ENCODE results near the gene SORL1.

SORL1 gene

GRCh38 chr11:121426476-121427399 is 25.4 kb upstream of the SORL1 start:
- in situ Hi-C loops (cut with MboI; ENCODE audit: low sequenced_read_pairs): no loop called here

- in situ Hi-C loops (cut with MboI; ENCODE audit: low sequenced_read_pairs): no loop called here
Observed at GRCh38 chr11:121427400-121427744, 24.7 kb upstream of the SORL1 start.

GRCh38 chr11:121429556-121429955 is 22.6 kb upstream of the SORL1 start:
- in situ Hi-C loops (cut with MboI; ENCODE audit: low sequenced_read_pairs): no loop called here

GRCh38 chr11:121431820-121432526 is 20.1 kb upstream of the SORL1 start:
- in situ Hi-C loops (cut with MboI; ENCODE audit: low sequenced_read_pairs): no loop called here

GRCh38 chr11:121435132-121435531 is 17.0 kb upstream of the SORL1 start:
- in situ Hi-C loops (cut with MboI; ENCODE audit: low sequenced_read_pairs): no loop called here

- in situ Hi-C loops (cut with MboI; ENCODE audit: low sequenced_read_pairs): no loop called here
Observed at GRCh38 chr11:121435551-121436511, 16.3 kb upstream of the SORL1 start.

- in situ Hi-C loops (cut with MboI; ENCODE audit: low sequenced_read_pairs): no loop called here
Observed at GRCh38 chr11:121437018-121437685, 15.0 kb upstream of the SORL1 start.

GRCh38 chr11:121437686-121438078 is 14.4 kb upstream of the SORL1 start:
- in situ Hi-C loops (cut with MboI; ENCODE audit: low sequenced_read_pairs): no loop called here

- in situ Hi-C loops (cut with MboI; ENCODE audit: low sequenced_read_pairs): no loop called here
Observed at GRCh38 chr11:121439337-121439736, 12.8 kb upstream of the SORL1 start.

- in situ Hi-C loops (cut with MboI; ENCODE audit: low sequenced_read_pairs): no loop called here
Observed at GRCh38 chr11:121439759-121440158, 12.4 kb upstream of the SORL1 start.

GRCh38 chr11:121441521-121441920 is 10.6 kb upstream of the SORL1 start:
- in situ Hi-C loops (cut with MboI; ENCODE audit: low sequenced_read_pairs): no loop called here

GRCh38 chr11:121443688-121444275 is 8.3 kb upstream of the SORL1 start:
- in situ Hi-C loops (cut with MboI; ENCODE audit: low sequenced_read_pairs): no loop called here

- in situ Hi-C loops (cut with MboI; ENCODE audit: low sequenced_read_pairs): no loop called here
Observed at GRCh38 chr11:121444526-121444925, 7.6 kb upstream of the SORL1 start.

- in situ Hi-C loops (cut with MboI; ENCODE audit: low sequenced_read_pairs): no loop called here
Observed at GRCh38 chr11:121445071-121445768, 6.9 kb upstream of the SORL1 start.

GRCh38 chr11:121446752-121447156 is 5.4 kb upstream of the SORL1 start:
- in situ Hi-C loops (cut with MboI; ENCODE audit: low sequenced_read_pairs): no loop called here

- in situ Hi-C loops (cut with MboI; ENCODE audit: low sequenced_read_pairs): no loop called here
Observed at GRCh38 chr11:121448011-121448410, 4.1 kb upstream of the SORL1 start.

- in situ Hi-C loops (cut with MboI; ENCODE audit: low sequenced_read_pairs): no loop called here
Observed at GRCh38 chr11:121448431-121448941, 3.6 kb upstream of the SORL1 start.

GRCh38 chr11:121449123-121449522 is 3.0 kb upstream of the SORL1 start:
- in situ Hi-C loops (cut with MboI; ENCODE audit: low sequenced_read_pairs): no loop called here

GRCh38 chr11:121449626-121450025 is 2.5 kb upstream of the SORL1 start:
- in situ Hi-C loops (cut with MboI; ENCODE audit: low sequenced_read_pairs): no loop called here
